Fibroblast of lung (primary cell): ENCODE results near the gene C17orf114.

Experiments used
- EZH2 ChIP-seq: IDR thresholded peaks from 2 replicates; pipeline ENCODE4 v1.5.1; 2012; ENCODE audit warnings: low read length, control low read depth, mild to moderate bottlenecking; ENCODE audit errors: missing control alignments
- TF ChIP-seq, protein P1 (sequence below), 2 donors: IDR thresholded peaks in 1 of 2; conservative IDR thresholded peaks in 1 of 2; 1 replicate in 1 of 2; 2 replicates in 1 of 2; pipeline ENCODE4 v1.5.1; 2011 to 2012; ENCODE audit warnings: low read length in 2 of 2, control low read depth in 1 of 2, inconsistent platforms in 1 of 2, low read depth in 1 of 2, mild to moderate bottlenecking in 1 of 2

DNA sequence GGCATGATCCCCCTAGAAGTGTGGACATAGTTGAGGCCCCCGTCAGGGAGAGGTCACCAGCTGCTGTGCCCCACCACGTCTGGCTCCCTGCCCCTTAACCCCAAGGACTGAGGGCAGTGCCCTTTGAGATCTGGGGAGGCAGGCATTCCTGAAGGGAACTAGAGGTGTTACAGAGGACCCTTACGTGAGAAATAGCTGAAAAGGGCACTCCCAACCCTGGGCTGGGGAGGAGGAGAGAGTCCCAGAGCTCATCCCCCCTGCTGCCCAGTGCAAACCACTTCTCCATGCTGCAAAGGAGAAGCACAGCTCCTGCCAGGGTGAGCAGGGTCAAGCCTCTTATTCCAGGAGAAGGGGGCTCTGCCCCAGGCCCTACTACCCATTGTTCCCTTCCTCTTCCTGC is 20.7 kb upstream of the C17orf114 start:
- TF ChIP-seq, protein P1, sequence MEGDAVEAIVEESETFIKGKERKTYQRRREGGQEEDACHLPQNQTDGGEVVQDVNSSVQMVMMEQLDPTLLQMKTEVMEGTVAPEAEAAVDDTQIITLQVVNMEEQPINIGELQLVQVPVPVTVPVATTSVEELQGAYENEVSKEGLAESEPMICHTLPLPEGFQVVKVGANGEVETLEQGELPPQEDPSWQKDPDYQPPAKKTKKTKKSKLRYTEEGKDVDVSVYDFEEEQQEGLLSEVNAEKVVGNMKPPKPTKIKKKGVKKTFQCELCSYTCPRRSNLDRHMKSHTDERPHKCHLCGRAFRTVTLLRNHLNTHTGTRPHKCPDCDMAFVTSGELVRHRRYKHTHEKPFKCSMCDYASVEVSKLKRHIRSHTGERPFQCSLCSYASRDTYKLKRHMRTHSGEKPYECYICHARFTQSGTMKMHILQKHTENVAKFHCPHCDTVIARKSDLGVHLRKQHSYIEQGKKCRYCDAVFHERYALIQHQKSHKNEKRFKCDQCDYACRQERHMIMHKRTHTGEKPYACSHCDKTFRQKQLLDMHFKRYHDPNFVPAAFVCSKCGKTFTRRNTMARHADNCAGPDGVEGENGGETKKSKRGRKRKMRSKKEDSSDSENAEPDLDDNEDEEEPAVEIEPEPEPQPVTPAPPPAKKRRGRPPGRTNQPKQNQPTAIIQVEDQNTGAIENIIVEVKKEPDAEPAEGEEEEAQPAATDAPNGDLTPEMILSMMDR (conservative IDR thresholded peaks at IDR 0.05 in 1 of 2, IDR thresholded peaks at IDR 0.05 in 1 of 2; ENCODE audit: low read depth in 1 of 2, low read length in 2 of 2): no peak
- no peak for TF ChIP-seq EZH2
